Renal cortex interstitium (tissue), 11 donors: ENCODE measurements around the gene ABCC1. TPM values are rescaled to one million over a fixed set of nuclear protein-coding genes. Genes with fewer than 3 reads are reported as not detected.

Experiments used
- DNase-seq, 11 donors: peaks; one replicate each; pipeline ENCODE4 v3.0.0-alpha.2; 2013; ENCODE audit warnings: low read depth in 9 of 11, low spot score in 4 of 11; ENCODE audit errors: extremely low read depth in 1 of 11
- polyA plus RNA-seq, 3 donors: library from polyadenylated mRNA; unstranded; fragments of 120-200 nt; gene quantifications; one replicate each; pipeline ENCODE4 v1.2.1, GENCODE V29; 2013; ENCODE audit not compliant: insufficient read length in 3 of 3

The ABCC1 gene
- polyA plus RNA-seq, 3 donors, result 24.7 to 35.0 (median 25.4) TPM

DNA sequence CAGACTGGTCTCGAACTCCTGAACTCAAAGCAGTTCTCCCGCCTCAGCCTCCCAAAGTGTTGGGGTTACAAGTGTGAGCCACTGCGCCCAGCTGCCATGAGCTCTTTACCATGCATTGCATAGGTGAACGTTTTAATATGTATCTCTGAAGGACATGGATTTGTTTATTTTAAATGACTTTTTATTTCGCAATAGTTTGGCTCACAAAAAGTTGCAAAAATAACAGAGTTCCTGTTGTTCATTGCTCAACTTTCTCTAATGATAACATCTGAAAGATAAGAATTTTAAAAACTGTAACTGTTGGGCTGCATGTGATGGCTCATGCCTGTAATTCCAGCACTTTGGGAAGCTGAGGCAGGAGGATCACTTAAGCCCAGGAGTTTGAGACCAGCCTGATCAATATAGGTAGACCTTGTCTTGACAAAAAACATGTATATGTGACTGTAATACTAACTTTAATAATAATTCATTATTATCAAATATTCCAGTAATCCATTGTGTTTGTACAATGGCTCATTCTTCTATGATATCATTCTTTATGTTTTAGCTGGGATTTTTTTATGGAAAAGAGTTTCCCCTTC, 80.1 kb downstream of the ABCC1 start:
- no peak for DNase-seq

DNA sequence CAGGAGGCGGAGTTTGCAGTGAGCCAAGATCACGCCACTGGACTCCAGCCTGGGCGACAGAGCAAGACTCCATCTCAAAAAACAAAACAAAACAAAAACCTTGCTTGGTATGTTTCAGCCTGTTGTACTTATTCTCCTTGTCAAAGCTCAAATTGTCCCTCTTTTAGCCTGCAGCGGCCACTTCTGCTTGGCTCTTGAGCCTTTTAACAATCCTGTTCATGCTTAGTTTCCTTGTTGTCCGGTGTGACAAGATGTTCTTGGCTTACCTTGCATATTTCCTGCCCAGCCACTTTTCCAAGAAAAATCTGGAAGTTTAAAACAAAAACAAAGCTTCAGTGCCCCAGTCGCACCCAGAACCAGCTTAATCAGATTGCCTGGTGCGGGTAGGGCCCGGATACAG, 81.0 kb downstream of the ABCC1 start:
- DNase-seq, result no peak

DNA sequence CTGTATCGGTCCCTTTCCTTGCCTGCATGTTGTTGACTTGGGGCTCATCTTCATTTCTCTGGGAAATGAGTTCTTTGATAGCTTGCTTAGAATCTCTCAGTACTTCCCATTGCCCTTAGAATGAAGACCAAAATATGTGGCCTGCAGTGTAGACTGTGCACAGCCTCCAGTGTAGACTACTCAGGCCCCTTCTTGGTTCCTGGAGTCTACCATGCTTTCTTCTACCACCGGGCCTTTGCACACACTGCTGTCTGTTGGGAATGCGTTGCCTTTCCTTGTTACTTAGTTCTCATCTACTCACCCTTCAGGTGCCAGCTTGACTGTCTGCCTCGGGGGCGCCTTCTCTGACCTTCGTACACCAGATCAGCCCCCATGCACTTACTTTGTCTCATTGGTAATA, 82.0 kb downstream of the ABCC1 start:
- DNase-seq, result no peak

DNA sequence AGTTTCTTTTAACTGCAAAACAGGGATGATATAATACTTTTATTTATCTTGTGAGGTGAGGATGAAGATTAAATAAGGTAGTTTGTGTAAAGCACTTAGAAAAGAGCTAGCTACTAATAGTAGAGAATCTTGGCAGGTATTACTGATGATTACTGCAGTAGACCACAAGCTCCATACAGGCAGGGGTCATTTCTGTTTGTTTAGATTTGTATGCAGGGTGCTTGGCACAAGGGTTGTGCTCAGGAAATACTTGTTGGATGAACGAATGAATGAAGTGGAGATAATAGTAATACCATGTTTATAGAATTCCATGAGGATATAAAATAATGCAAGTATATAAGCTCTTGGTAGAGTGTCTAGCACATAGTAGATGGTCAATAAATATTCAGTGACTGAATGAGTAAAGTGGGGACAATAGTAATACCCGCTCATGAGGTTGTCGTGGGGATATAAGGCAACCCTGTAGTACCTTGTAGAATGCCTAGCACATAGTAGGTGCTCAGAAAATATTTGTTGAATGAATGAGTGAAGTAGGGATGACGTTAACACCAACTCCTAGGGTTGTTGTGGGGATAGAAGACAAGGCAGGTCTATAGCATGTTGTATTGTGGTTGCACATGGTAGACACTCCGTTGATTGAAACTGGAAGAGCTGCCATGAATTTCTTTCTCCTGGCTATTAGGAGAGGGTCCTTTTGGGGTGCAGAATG, 83.0 kb downstream of the ABCC1 start:
- DNase-seq, result no peak

DNA sequence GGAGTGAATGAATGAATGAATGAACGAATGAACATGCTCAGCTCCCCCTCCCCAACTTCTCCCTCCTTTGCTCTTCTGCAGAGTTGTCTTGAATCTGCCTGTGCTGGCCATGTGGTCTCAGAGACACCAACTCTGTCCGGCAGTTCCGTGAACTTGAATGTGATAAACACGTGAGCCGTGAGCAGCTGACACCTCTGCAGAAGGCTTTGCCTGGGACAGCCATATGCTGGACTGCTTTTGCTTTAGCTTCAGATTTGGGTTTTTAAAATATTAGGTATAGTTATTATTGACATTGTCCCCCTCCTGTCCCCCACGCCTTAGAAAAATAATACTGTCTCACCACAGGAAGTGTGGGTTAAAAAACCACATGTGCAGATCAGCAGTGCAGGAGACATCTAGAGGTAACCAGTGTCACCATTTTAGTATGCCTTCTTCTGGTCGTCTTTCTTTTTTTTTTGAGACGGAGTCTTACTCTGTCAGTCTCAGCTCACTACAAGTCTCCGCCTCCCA, 83.8 kb downstream of the ABCC1 start:
- no peak for DNase-seq

DNA sequence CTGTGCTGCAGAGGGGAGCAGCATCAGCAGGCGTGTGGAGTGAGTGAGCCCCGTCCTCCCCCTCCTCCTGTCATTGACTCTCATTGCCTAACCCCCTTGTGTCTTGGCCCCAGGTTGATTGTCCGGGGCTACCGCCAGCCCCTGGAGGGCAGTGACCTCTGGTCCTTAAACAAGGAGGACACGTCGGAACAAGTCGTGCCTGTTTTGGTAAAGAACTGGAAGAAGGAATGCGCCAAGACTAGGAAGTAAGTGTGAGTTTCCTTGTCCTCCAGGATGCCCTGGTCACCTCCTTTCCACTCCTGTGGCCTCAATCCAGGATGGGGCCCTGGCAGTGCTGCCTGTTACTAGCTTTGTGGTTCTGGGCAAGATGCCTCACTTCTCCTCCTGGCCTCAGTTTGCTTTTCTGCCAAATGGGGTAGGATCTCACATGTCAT, 87.0 kb downstream of the ABCC1 start:
- DNase-seq, result no peak

DNA sequence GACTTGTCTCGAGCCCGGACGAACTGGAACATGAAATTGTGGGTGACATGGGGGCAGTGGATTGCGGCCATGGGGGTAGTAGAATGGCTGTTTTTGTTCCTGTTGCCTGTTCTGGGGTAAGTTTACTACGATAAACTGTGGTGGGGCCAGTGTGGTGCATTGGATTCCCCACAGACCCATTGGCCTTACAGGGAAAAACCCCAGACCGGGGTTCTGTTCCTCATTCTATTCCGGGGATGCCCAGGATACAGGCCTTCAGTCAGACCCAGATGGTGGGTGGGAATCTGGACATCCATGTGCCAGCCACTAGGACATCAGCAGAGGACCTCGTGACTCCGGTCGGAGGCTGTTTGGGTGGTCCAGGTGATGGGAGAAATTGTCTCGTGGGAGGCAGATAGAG, 88.1 kb downstream of the ABCC1 start:
- DNase-seq, result no peak

DNA sequence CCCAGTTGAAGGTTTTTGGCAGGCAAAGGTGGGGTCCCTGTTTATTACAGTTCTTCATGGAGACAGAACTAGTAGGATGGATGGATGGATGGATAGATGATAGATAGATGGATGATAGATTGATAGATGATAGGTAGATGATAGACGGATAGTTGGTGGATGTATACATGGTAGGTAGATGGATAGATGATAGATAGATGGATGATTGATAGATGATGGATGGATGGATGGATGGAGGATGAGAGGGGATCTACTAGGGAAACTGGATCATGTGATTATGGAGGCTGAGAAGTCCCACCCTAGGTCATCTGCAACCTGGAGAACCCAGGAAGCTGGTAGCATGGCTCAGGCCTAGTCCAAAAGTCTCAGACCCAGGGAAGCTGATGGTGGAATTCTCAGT, 88.6 kb downstream of the ABCC1 start:
- no peak for DNase-seq

DNA sequence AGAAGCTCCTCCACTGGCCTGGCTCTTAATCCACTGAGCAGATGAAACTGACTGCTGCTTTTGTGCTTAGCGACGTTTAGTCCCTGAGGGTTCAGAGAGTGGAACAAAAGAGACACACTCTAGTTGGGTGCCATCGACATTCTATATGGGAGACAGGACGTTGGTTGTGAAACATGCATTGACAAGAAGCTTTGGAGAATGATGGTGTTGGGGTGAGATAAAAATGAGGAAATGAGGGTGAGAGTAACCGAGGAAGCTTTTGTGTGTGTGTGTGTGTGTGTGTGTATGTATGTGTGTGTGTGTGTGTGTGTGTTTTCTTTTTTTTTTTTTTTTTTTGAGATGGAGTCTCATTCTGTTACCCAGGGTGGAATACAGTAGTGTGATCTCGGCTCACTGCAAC, 89.5 kb downstream of the ABCC1 start:
- no peak for DNase-seq

DNA sequence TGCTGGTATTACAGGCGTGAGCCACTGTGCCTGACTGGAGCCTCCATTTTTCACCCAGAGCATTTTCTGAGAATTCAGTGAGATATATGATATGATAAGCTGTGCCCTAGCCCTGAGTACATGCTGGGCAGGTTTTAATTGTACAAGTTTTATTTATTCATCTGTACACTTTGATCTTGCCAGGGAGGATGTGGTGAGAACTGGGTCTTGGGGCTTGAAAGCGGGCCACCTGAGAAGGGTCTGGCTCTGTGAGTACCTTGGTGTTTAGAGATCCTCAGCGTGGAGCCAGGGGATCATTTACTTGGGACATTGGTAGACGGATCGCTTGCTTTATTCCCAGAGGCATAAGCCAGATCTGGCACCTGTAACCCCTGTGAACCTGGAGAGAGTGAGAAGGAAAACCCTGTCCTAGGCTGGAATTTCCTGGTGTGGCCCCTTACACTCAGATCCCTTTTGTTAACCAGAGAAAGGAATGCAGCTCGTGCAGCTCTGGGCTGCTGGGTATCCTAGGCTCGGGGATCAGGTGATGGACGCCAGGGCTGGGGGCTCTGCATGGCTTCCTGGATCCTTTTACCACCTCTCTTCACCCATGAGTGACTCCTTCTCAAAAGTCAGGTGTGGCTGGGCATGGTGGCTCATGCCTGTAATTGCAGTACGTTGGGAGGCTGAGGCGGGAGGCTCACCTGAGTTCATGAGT, 91.9 kb downstream of the ABCC1 start:
- no peak for DNase-seq

DNA sequence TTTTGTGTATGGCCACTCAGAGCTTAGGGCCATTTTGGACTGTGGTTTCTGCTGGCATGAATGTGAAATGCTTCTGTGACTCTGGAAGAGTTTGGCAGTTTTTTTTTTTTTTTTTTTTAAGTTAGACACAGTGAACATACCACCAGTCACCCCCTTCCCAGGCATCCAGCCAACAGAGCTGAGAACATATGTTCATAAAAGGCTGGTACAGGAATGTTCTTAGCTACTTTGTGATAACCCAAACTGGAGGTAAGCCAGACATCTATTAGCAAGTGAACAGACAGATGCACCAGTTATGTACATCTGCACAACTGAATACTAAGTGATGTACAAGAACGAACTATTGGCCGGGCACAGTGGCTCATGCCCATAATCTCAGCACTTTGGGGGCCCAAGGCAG, 92.7 kb downstream of the ABCC1 start:
- DNase-seq, result no peak

DNA sequence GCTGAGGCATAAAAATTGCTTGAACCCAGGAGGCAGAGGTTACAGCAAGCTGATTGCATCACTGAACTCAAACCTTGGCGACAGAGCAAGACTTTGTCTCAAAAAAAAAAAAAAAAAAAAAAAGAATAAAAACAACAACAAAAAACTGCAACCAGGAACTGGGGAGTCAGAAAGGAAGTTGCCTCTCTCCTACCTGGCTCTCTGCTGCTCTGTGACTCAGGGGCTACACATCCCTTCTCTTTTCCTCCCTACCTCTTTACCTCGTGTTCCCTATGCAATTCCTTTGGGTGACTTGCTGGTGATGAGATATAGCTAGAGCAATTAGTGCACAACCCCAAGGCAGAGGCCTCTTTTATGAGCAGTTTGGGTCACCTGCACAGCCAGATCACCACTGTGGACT, 95.9 kb downstream of the ABCC1 start:
- DNase-seq, result no peak

DNA sequence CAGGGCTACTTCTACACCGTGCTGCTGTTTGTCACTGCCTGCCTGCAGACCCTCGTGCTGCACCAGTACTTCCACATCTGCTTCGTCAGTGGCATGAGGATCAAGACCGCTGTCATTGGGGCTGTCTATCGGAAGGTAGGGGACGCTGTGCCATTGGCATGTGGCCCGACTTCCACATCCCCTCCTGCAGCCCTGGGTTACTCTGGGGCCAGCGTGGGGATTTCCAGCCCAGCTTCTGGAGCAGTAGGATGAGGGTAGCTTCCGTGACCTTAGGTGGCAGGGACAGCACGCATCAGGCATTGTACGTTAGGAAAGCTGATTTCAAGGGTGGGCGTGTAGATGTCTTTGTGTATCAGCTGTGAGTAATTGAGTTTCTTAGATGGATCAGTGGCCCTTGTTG, 96.5 kb downstream of the ABCC1 start:
- DNase-seq, result no peak

DNA sequence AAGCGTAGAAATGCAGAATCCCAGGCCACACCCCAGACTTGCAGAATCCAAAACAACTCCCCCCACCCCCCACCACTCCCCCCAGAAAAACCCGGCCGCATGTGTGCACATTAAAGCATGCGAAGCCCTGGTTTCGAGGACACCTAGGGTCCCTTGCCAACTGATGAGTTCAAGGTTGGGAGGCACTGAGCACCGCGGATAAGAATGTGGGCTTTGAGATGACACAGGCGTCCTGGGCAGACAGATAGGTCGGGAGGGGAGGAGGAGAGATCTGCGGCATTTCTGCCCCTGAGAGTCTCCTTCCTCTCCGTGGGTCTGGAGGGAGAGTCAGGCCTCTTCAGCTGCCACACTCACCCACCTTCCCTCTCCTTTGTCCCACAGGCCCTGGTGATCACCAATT, 98.3 kb downstream of the ABCC1 start:
- DNase-seq, result no peak

DNA sequence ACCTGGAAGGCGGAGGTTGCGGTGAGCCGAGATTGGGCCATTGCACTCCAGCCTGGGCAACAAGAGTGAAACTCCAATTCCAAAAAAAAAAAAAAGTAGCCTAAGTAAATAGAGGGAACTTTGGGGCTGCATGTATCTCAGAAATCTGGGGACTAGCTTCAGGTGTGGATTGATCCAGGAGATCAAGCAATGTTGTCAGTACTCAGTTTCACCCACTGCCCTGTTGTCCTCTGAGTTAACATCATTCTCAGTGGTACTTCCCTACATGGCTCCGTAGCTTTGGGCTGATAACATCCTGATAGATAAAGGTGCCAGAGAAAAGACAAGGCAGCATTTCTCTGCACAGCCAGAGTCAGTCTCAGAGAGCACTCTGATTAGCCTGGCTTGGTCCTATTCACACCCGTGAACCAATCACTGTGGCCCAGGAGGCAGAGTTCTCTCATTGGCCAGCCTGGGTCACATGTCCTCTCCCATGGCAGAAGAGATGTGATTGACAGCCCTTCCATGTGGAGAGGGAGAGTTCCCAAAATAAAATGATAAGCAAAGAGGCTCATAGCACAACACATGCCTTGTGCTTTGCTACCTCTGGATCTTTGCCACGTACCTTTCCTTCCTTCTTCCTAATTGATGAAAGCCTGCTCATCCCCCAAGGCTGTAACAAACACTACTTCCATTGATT, 99.6 kb downstream of the ABCC1 start:
- no peak for DNase-seq

DNA sequence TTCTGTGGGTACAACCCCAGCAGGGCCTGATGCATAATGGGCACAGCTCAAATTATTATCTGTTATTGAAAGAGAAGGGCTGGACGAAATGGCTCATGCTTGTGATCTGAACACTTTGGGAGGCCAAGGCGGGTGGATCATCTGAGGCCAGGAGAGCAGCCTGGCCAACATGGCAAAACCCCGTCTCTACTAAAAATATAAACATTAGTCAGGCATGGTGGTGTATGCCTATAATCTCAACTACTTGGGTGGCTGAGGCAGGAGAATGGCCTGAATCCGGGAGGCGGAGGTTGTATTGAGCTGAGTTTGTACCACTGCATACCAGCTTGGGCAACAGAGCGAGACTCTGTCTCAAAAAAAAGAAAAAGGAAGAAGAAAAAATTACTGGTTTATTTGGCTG, 100.7 kb downstream of the ABCC1 start:
- DNase-seq, result no peak

DNA sequence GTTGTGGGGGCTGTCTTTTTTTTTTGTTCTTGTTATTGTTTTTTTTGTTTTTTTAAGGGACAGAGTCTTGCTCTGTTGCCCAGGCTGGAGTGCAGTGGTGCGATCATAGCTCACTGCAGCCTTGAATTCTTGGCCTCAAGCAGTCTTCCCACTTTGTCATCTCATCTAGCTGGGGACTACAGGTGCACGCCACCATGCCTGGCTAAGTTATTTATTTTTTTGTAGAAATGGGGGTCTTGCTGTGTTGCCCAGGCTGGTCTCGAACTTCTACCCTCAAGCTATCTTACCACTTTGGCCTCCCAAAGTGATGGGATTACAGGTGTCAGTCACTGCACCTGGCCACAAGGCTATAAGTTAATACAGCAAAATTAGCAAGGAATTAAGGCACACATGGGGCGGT, 101.7 kb downstream of the ABCC1 start:
- DNase-seq, result no peak

DNA sequence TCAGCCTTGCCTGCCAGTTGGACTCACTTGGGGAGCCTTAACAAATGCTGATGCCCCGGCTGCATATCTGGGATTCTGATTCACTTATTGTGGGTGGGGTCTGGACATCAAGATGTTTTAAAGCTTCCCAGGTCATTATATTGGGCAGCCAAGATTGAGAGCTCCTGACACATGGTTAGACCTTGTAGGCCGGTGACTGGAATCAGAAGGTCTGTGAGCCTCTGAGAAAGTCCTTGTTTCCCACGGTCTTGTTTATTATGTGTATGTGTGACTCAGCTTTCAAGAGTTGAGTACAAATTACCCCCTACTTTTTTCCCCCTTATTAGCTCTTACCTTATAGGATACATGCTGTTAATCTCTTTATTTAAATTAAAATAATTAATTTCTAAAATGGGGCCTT, 103.5 kb downstream of the ABCC1 start:
- no peak for DNase-seq

DNA sequence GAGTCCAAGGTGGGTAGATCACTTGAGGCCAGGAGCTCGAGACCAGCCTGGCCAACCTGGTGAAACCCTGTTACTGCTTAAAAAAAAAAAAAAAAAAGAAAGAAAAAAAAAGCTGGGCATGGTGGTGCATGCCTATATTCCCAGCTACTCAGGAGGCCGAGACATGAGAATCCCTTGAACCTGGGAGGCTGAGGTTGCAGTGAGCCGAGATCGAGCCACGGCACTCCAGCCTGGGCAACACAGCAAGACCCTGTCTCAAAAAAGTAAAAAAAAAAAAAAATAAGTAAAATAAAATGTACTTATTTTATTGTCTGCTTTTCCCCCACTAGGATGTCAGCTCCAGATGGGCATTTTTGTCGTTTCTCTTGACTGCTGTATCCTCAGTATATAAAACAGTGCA, 107.7 kb downstream of the ABCC1 start:
- no peak for DNase-seq

DNA sequence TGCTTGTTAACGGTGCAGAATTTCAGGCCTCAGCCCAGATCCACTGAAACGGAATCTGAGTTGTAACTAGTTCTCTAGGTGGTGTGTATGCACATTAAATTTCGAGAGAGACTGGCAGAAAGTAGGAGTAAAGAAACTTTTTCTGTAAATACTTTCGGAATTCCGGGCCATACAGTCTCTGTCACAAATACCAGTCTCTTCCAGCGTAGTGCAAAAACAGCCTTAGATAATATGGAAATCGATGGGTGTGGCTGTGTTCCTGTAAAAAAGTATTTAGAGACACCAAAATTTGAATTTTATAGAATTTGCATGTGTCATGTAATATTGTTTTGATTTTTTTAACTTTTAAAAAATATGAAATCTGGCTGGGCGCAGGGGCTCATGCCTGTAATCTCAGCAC, 109.7 kb downstream of the ABCC1 start:
- DNase-seq, result no peak
